ENCODE results near the gene MAD1L1.

DNA sequence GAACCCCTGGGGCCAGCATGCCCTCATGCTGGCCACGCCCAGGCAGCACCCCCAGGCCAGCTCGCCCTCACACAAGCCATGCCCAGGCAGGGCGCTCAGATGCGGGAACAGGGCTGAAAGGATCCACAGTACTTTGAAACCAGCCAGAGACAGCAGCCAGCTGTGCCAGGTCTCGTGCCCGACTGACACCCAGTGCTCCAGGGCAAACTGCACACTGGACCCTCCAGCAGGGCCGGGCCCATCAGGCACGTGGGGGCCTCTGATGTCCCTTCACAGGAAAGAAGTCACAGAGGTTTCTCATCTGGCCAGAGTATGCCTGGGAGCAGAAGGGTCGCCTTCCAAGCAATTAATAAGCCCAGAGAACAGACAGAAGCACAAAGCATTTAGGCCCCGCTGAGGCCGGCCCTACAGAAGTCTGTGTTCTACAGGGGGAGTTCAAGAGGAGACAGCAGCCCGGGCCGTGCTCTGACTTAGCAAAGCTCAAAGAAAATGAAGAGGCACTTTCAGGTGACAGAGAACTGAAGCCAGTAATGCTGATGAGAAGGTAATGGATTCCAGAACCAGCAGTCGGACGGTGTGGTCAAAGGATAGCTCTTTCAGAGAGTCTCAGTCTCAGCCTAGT, 21.4 kb downstream of the MAD1L1 start:
- TF ChIP-seq, protein P1, sequence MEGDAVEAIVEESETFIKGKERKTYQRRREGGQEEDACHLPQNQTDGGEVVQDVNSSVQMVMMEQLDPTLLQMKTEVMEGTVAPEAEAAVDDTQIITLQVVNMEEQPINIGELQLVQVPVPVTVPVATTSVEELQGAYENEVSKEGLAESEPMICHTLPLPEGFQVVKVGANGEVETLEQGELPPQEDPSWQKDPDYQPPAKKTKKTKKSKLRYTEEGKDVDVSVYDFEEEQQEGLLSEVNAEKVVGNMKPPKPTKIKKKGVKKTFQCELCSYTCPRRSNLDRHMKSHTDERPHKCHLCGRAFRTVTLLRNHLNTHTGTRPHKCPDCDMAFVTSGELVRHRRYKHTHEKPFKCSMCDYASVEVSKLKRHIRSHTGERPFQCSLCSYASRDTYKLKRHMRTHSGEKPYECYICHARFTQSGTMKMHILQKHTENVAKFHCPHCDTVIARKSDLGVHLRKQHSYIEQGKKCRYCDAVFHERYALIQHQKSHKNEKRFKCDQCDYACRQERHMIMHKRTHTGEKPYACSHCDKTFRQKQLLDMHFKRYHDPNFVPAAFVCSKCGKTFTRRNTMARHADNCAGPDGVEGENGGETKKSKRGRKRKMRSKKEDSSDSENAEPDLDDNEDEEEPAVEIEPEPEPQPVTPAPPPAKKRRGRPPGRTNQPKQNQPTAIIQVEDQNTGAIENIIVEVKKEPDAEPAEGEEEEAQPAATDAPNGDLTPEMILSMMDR (conservative IDR thresholded peaks at IDR 0.05; ENCODE audit: low read length), result no peak
- no peak for TF ChIP-seq EZH2phosphoT487 (IDR thresholded peaks at IDR 0.05; ENCODE audit: borderline replicate concordance, low read depth, low read length)

Measured in OCI-LY7 (cell line).